NCI-H2196 (cell line): Measurements from ENCODE around the gene DUSP16.
"Not testable (repeated sequence)": the region's sequence is repeated elsewhere in the genome, so short reads cannot be mapped to it uniquely, and the experiment has no call there.

Experiments used
- DNase-seq: peaks from one replicate; lab custom pipeline; 2025; ENCODE audit not compliant: unreplicated experiment; lab: John Stamatoyannopoulos, UW

The DUSP16 gene

DNA sequence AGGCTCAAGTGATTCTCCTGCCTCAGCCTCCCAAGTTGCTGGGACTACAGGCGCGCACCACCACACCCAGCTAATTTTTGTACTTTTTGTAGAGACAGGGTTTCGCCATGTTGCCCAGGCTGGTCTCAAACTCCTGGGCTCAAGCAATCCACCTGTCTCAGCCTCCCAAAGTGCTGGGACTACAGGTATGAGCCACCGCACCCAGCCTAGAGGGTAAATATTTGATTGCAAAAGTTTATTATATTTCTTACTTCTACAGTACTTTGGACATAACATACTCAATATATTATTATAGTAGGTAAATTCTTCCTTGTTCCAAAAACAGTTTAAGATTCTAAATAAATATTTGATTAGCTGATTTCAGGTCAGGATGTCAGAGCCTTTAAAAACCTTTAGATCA lies 40.0 kb downstream of the DUSP16 start:
- DNase-seq = not testable (repeated sequence)

- DNase-seq = no peak
These were observed 40.8 kb downstream of the DUSP16 start for GRCh38 chr12:12521888-12522287.

- DNase-seq = no peak
These were observed 41.6 kb downstream of the DUSP16 start for GRCh38 chr12:12521044-12521485.

DNA sequence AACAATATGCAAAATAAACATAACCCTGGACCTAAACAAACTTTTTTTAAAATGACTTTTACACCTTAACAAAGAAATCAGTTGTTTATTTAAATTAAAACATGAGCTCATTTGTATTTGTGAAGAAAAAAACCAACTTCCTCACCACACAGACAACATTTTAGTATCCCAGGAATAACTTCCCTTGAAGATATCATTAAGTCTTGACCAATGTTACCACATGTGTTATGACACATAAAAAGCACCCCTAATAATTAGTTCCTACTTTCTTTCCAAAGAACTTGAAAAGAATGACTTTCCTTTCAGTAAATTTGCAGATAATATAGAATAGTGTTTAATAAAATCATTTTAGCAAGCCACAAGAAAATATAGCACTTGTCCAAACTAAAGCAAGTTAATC lies 42.4 kb downstream of the DUSP16 start:
- DNase-seq = no peak

DNA sequence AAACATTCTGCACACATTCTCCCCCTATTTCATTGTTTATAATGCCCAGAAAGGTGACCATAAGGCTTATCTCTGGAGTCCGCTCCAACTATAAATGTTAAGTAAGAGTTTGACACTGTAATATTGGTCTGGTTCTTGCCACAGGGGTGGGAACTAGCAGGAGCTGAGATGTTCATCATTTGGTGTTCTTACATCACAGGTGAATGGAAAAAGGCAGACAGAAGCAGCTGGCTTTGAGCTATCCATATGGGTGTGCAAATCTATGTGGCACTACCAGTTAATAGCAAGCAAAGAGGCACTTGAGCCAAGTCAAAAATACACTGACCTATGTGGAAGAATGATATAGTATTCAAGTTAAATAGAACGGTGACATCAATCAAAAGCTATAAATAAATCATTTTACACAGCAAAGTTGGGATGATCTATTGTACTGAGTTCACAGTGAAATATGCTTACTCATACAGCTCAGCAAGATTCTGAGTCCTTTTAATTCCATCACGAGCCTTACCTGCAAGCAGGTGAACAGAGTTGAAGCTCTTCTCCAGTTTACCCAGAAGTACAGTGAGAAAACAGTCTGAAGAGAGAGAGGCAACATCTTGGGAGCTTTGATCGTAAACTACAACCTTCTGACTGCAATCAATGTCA lies 43.2 kb downstream of the DUSP16 start:
- no peak for DNase-seq

- no peak for DNase-seq
These were observed 43.7 kb downstream of the DUSP16 start for GRCh38 chr12:12518919-12519318.

DNA sequence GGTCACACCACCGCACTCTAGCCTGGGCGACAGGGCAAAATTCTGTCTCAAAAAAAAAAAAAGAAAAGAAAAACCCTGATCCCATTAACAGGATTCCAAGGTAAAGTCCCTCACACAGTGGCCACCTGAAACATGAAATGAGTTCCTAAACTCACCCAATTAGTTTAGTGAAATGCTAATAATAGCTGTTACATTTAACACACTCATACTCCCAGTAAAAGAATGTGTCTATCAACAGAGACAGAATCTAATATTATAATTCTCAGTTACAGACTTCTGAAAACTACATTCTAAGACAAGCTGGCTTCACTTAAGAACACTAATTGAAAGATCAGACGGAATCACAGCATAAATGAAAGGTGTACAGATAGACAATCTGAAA lies 44.2 kb downstream of the DUSP16 start:
- no peak for DNase-seq

DNA sequence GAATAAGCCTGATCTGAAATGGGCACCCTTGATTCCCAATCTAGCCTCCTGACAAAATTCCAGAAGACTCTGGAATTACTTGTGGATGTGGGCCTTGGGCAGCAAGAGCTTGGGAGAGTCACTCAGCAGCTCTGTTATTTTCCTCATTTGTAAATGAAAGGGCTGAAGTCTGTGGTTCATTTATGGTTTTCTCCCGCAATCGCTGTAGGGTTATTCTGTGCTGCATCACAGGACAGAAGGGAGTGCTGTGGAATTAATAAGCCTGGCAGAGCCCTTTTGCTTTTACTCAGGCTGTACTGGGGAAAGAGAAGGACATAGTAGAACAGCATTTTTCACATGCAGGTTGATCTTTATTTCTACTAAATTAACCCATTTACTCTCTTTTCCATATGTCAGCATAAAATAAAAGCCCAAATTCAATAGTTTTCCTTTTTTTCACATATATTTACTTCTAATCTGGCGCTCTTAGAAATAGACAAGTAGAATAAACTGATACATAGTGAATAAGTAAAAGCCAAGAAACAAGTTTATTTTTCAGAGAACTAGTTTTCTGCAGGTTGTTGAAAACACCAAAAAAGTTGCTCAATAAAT lies 49.2 kb downstream of the DUSP16 start:
- DNase-seq = no peak

DNA sequence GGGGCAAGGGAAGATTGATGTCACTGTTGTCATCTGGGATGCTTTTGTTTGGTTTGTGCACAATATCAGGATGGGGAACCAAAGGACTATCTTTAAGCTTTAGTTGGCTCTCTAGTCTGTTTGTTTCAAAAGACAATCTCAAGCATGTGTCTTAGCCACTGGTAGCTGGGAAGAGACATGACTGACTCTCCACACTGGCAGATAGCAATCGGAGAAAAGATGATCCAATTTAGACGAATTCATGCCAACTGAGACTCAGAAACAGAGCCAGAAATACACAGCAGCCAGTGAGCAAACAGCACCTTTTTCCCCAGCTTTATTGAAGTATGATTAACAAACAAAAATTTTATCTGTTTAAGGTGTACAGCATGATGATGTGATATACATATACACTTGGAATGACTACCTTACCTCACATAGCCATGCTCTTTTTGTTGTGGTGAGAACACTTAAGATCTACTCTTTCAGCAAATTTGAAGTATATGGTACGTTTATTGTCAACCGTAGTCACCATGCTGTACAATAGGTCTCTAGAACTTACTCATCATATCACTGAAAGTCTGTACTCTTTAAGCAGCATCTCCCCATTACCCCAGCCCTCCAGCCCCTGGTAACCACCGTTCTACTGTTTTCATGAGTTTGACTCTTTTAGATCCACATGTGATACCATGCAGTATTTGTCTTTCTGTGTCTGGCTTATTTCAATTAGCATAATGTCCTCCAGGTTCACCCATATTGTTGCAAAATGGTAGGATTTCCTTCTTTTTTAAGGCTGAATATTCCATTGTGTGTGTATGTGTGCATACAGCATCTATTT lies 50.6 kb downstream of the DUSP16 start:
- no peak for DNase-seq

- DNase-seq = no peak
These were observed 51.5 kb downstream of the DUSP16 start for GRCh38 chr12:12511021-12511783.

- DNase-seq = no peak
These were observed 52.1 kb downstream of the DUSP16 start for GRCh38 chr12:12510551-12510950.

- no peak for DNase-seq
These were observed 52.5 kb downstream of the DUSP16 start for GRCh38 chr12:12510141-12510540.

DNA sequence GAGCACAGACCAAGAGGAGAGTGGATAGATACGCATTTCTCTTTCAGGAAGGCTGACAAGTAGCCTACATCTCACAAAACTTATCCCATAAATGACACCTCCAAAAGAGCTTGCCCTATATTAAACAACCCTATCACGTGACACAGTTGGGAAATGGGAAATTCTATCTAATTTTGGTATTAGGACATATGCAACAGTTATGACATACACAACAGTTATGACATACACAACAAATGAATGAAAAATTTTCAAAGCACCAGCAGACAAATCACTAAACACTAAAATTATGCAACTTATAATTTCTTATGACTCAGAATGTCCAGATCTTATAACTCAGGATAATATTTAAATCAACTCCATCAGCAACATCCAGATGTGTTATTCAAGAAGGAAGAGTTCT lies 54.1 kb downstream of the DUSP16 start:
- DNase-seq = no peak

DNA sequence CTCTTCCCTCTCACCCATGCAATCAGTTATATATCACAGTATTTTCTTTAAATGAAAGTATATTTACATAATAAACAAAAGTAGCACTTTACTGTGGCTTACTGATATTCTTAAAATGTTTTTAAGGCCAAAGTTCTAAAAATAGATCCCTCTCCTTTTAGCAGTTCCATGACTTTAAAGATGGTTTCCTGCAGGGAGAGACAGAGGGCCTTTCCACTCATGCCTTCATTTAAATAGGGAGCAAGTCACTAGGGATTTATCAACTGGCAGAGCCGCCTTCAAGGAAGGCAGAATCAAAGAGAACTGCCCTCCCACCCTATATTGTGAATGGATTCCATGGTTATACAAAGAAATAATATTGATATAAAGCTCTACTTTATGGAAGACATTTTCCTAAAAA lies 55.5 kb downstream of the DUSP16 start:
- DNase-seq = no peak

GRCh38 chr12:12506496-12506890 lies 56.2 kb downstream of the DUSP16 start:
- DNase-seq = no peak

GRCh38 chr12:12505544-12506495 lies 56.8 kb downstream of the DUSP16 start:
- no peak for DNase-seq

DNA sequence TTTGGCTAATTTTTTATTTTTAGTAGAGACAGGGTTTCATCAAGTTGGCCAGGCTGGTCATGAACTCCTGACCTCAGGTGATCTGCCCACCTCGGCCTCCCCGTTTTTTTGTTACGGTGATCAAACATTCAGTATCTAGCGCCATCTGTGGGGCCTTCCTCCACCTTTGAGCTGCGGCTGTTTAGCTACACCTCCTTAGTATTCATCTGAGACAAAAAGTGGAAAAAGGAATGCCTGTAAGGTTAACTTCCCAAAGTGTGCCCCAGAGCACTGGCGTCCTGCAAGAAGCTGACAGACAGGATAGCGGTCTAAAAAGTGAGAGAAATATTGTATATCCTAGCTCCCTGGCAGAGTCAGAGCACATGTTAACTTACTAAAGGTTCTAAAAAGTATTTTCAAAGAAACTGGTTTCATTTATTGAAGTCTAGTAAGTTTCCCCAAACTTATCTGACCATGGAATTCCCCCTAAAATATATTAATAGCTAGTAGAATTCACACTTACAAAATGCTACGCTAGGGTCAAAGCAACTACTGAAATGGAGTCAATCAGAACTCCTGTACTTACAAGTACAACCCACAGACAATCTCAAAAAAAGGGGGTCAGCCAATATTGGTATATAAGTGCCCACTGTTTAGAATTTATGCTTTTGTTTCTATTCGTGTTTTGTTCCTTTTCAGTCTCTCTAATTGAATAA lies 59.1 kb downstream of the DUSP16 start:
- DNase-seq = no peak

- DNase-seq = no peak
These were observed 59.9 kb downstream of the DUSP16 start for GRCh38 chr12:12502815-12503151.

DNA sequence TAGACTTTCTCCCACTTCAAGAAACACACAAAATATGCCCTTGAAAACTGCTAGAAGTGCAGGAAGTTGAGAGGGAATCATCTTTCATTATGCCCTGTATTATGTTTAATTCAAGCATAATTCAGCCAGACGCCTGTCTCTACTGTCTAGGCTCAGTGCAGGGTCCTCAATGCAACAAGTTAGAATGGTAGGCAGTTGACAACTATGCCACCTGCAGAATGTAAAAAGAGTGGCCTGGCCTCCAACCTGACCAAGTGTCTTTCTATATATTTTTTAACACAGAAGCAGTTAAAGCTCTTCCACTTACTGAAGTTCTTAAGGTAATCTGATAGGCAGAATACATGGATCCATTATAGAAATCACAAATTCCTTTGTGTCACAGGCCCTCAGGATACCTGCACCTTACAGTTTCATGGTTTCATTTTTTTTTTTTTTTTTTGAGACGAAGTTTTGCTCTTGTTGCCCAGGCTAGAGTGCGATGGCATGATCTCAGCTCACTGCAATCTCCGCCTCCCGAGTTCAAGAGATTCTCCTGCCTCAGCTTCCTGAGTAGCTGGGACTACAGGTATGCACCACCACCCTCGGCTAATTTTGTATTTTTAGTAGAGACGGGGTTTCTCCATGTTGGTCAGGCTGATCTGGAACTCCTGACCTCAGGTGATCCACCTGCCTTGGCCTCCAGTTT lies 60.4 kb downstream of the DUSP16 start:
- DNase-seq = not testable (repeated sequence)
